ENCODE measurements around the gene WNT3A. TPM values are rescaled to one million over a fixed set of nuclear protein-coding genes. Genes with fewer than 3 reads are reported as not detected.

The WNT3A gene
- total and polyA plus RNA-seq, 12 donors = not detected

GRCh38 chr1:228085287-228085951 lies 78.6 kb downstream of the WNT3A start:
- ATAC-seq (peak in 4 of 8 donors; percentile 7 to 12 (median 8)), DNase-seq (no peak)
- intact Hi-C loops (cut with DNase I) = no loop called here
- peak overlapping the region in 9 of 10 donors; percentile 29 to 100 (median 99) for H3K27ac ChIP-seq
- no peaks in the 10 kb centered on the region for H3K27me3 ChIP-seq
- no peak for TF ChIP-seq CTCF (IDR thresholded peaks at IDR 0.05)
- H3K9me3 ChIP-seq = no peaks in the 10 kb centered on the region
- H3K36me3 ChIP-seq = peaks cover 0 to 10% (median 0%) of the 10 kb centered on the region in 9 donors
- whole genome bisulfite sequencing, 2 donors = 19 to 24% methylated on average over 6 of the region's 6 CpGs
- peak overlapping the region in 8 of 10 donors; percentile 10 to 100 (median 92) for H3K4me3 ChIP-seq
- H3K4me1 ChIP-seq = peaks cover 51 to 84% (median 80%) of the 10 kb centered on the region in 9 donors

- WGBS, 2 donors = 29 to 41% methylated on average over 7 of the region's 7 CpGs
- H3K4me3 ChIP-seq = peak overlapping the region in 5 of 10 donors; percentile 7 to 20 (median 11)
- intact Hi-C loops (cut with DNase I) = no loop called here
These were observed 81.0 kb downstream of the WNT3A start for GRCh38 chr1:228087771-228088251.

GRCh38 chr1:228088586-228089498 lies 82.0 kb downstream of the WNT3A start:
- Histone ChIP-seq H3K27me3 (no peaks in the 10 kb centered on the region), H3K4me1 (peaks cover 46 to 99% (median 94%) of the 10 kb centered on the region in 9 donors), H3K4me3 (peak overlapping the region in 1 of 10 donors; percentile 16), H3K36me3 (peaks cover 0 to 28% (median 0%) of the 10 kb centered on the region in 9 donors), H3K27ac (peak overlapping the region in 6 of 10 donors; percentile 16 to 100 (median 74)), H3K9me3 (peaks cover 0 to 3% (median 0%) of the 10 kb centered on the region in 11 donors)
- ATAC-seq (peak in 3 of 8 donors; percentile 1 to 14 (median 7)), DNase-seq (no peak)
- intact Hi-C loops (cut with DNase I) = no loop called here
- WGBS, 2 donors = 66 to 71% methylated on average over 21 of the region's 21 CpGs
- TF ChIP-seq CTCF (IDR thresholded peaks at IDR 0.05) = no peak

More at GRCh38 chr1:228087771-228088251, 81.0 kb downstream of the WNT3A start:
- H3K9me3 ChIP-seq = no peaks in the 10 kb centered on the region
- peak overlapping the region in 9 of 10 donors; percentile 16 to 100 (median 54) for H3K27ac ChIP-seq
- peaks cover 46 to 96% (median 93%) of the 10 kb centered on the region in 9 donors for H3K4me1 ChIP-seq
- DNase-seq = no peak
- ATAC-seq = peak in 5 of 8 donors; percentile 16 to 29 (median 23)
- H3K27me3 ChIP-seq = no peaks in the 10 kb centered on the region
- TF ChIP-seq CTCF (IDR thresholded peaks at IDR 0.05) = no peak
- peaks cover 0 to 19% (median 0%) of the 10 kb centered on the region in 9 donors for H3K36me3 ChIP-seq
